LHCN-M2 (cell line): ENCODE data around the gene PRKCD. TPM values are rescaled to one million over a fixed set of nuclear protein-coding genes. Genes with fewer than 3 reads are reported as not detected.

Source experiments
- DNase-seq: peaks from one replicate; pipeline ENCODE4 v3.0.0-alpha.2; 2012; ENCODE audit warnings: low read depth
- total RNA-seq: library from RNA; depleted of rRNA; stranded (reverse); fragments of >200 nt; gene quantifications from 2 replicates; pipeline ENCODE4 v1.2.3, GENCODE V29; 2014

PRKCD gene
- total RNA-seq, 1 experiment from 2014 or later, result 8.0 TPM

DNA sequence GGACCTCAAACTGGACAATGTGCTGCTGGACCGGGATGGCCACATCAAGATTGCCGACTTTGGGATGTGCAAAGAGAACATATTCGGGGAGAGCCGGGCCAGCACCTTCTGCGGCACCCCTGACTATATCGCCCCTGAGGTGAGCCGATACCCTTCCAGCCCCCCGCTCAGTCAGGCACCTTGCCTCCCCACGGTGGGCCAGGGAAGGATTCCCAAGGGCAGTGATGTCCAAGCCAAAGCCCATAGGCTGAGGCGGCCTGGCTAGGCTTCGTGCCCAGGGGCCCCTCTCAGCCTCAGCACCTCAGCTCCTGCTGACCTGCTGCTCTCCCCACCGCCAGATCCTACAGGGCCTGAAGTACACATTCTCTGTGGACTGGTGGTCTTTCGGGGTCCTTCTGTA lies 27.7 kb downstream of the PRKCD start:
- no peak for DNase-seq

DNA sequence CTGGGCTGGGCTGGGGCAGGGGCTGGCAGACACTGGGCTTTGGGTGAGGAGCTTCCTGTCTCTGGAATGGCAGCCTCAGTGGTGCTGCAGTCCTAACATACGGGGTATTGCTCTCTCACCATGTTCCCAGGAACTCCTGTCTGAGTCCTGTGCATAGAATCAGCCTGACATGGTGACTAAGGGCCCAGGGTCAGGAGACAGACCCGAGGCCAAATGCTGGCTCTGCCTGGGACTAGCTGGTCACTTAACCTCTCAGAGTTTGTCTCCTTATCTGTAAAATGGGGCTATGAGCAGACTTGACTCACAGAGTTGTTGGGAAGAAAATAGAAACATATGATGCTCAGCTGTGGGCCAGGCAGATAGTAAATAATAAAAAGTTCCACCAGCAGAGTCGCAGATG lies 28.3 kb downstream of the PRKCD start:
- DNase-seq, result no peak

DNA sequence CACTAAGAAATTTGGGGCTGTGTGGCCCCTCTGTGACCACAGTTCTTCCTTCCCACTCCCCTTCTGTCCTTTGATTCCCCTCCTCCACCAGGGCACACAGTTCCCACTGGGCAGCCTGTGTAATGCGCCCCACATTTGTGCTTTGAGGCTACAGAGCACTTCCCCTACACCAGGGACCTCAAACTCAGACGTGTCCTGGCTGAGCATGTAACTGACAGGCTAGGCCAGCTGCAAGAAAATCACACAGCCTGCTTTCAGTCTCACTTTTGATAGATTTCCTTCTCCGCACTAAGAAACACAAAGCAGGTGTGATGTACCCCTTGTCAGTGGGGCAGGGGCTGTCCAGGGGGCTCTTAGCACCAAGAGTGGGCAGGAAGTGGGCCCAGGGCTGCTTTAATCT lies 29.6 kb downstream of the PRKCD start:
- no peak for DNase-seq

DNA sequence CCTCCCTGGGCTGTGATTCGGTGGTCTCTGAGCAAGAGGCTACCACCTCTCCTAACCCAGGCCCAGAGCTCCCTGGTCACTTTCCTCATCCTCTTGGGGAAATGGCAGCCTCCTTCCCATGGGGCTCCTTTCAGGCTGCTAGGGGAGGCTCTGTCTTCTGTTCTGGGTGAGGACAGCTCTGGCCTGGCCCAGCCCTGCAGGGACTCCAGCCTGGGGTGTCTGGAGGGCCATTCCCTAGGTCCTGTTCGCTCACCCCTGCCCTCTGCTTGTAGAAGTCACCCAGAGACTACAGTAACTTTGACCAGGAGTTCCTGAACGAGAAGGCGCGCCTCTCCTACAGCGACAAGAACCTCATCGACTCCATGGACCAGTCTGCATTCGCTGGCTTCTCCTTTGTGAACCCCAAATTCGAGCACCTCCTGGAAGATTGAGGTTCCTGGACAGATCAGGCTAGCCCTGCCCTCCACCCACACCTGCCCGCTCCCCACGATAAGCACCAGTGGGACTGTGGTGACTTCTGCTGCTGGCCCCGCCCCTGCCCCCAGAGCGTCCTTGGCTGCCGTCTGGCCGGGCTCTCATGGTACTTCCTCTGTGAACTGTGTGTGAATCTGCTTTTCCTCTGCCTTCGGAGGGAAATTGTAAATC lies 30.9 kb downstream of the PRKCD start:
- no peak for DNase-seq

DNA sequence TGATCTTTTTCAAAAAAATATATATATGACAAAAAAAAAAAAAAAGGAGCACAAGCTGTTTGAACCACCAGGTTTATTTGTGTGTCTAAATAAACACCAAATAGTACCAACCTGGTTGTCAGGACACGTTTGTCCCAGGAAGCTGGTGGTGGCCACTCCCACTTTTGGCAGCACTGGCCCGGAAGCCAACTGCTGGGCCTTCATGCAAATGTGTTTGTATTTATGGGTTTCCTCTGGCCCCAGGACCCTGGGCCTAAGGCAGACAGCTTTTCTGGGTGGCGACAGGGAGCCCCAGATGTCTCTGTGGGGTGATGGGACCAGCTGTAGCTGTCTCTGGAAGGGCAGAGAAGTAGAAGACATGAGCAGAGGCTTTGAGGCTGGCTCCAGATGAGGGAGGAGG lies 31.6 kb downstream of the PRKCD start:
- DNase-seq, result no peak

DNA sequence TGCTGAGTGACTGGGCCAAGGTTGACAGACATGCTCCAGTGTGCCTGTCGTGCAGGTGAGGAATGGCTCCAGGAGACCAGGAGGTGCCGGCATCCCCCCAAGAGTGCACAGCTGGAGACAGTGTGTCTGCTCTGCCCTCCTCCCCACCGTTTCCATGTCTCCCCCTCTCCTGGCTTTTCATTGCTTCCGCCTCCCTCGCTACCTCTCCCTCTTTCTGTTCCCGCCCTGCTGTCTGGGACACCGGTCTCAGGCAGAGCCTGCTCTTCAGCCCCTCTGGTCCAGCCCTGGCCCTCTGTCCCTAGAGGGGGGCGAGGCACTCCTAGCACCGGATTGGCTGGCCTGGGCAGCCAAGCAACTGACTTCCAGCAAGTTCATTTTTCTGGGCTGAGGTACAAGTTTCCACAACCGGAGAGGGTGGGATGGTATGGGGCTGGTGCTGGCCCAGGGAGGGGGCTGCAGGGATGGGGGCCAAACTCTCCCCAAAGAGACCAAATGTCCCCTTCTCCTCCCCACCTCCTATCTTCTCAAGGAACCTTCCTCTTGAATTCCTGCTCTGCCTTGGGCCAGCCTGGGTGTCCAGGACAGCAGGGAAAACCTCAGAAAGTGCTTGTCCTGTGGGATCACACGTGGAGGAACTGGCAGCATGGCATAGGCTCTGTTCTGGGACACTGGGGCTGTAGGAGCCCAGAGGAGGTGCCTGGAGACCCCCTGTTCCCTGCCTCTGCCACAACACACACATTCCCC lies 32.6 kb downstream of the PRKCD start:
- no peak for DNase-seq

DNA sequence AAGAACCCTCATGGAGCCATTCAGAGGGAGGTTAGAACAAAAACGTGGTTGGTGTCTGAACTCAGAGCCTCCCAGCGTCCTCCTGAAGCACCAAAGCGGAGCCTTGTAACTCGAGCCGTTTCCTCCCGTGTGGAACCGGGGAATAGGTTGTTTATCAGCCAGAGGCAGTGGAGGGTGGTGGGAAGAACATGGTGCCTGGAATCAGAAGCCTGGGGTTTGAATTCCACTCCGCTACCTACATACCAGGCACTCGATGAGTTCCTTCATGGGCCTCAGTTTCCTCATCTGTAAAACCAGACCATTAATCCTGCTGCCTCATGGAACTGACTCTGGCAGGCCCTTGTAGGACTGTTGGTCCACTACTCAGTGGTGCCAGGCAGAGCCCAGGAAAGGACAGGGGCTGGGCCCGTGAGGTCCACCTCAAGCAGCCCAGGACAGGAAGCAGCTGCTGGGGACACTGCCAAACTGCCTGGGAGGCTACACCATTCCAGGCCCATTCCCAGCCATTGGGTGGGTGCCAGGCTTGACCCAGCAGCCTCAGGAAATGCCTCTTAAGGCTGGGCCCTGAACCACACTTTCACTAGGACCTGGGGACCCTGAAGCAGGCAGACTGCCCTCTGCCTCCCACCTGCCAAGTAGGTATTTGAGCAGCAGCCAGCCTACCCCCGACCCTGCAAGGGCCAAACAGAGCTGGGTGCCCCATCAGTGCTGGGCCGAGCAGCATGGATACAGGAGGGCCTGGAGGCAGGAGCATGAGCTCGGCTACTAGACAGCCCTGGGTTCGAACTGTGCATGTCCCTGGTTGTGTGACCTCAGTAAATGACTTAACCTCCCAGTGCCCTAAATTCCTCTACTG lies 33.4 kb downstream of the PRKCD start:
- peak; percentile 47 for DNase-seq

DNA sequence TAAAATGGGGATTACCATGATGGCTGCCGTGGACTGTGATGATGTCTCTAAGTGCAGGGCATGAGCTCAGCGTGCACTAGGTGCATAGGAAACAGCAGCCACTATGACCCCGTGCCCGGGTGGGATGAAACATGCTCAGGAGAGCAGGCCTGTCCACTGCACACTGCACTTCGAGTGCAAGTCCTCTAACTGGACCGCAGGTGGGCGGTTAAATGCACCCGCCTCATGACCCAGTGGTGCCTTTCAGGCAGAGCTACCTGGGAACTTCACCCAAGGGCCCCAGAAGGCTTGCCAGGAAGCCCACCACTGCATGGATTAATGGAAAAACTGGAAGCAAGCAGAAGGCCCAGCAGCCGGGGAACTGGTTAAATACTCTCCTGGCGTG lies 34.0 kb downstream of the PRKCD start:
- DNase-seq, result no peak

DNA sequence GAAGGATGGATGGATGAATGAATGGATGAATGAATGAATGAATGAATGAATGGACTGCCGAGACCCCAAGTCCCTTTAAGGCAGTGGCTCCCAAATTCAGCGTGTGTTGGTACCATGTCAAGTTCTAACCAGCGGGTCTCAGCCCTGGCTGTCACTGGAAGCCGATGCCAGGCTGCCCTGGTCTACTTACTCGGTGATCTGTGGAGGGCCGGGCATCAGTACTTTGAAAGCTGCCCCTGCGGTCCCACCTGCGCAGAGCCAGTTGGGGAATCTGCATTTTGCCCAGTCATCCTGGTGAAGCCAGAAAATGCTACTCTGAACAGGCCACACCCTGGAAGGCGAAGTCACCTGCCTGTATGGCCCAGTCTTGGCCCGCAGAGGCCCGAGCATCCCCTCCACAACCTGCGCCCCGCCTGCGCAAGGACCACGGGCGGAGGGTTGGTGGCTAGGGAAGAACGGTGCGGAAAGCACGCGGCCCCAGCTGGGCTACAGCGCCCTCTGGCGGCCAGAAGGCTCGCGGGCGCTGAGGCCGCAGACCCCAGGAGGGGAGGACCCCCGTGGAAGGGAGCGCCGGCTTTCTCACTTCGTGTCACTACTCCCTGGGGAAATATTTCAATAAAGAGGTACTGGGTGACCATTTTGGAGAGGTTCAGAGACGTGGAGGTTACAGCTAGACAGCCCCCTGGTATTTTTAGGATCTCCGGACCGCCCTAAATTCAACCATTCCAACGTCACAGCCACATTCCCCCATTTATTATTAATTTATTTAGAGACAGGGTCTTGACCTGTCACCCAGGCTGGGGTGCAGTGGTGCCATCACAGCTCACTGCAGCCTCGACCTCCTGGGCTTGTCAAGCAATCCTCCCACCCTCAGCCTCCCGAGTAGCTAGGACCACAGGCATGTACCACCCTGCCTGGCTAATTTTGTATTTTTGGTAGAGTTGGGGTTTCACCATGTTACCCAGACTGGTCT lies 34.9 kb downstream of the PRKCD start:
- peak; percentile 17 for DNase-seq

DNA sequence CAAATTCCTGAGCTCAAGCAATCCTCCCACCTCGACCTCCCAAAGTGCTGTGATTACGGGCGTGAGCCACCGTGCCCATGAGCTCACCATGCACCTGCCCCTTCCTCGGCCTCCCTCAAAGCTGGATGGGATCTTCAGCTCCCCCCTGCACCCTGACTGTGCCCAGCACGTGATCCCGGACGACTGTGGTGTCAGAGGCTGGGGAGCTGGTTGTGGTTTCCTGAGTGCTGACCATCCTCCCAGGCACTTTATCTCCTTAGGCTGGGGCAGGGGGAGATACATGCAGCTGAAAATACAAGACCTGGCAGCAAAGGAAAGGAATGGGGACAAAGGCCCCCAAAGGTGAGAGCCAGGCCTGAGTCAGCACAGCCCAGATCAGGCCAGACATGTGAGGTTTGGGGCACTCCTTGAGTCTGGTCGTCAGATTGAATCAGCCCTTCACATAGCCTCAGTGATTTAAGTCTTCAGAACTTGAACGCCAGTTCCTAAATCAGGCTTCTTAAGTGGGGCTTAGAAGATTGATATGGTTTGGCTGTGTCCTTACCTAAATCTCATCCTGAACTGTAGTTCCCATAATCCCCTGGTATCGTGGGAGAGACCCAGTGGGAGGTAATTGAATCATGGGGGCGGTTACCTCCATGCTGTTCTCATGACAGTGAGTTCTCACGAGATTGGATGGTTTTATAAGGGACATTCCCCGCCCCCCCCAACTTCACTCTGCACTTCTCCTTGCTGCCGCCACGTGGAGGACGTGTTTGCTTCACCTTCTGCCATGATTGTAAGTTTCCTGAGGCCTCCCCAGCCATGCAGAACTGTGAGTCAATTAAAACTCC lies 35.8 kb downstream of the PRKCD start:
- DNase-seq, result peak; percentile 33

DNA sequence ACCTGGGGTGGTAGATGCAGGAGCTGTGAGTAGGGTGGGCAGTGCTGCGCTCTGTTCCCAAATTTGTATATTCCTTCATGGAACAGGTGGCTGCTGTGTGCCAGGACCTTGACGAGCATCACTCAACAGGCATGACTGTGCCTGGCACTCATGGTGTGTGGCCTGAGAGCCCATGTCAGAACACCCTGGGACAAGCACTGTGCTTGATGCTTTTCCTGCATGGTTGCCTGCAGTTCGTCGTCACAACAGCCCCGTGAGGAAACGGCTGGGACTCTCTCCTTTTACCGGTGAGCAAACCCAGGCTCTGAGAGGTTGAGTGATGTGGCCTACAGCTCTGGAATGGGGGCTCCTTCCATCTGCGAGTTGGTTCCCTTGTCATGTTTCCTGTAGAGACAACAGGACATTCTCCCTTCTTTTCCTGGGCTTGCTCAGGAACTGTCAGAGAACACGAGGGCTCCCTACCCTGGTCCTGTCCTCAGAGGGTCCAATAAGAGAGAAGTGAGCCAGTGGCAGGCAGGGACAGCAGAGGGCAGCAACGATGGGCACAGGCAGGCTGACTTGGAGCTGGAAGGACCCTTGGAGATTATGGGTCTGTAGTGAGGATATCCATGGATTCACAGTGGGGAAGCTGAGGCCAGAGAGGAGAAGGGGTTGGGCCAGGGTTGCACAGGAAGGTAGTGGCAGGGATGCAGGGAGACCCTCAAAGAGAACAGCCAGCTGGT lies 37.4 kb downstream of the PRKCD start:
- DNase-seq, result no peak

DNA sequence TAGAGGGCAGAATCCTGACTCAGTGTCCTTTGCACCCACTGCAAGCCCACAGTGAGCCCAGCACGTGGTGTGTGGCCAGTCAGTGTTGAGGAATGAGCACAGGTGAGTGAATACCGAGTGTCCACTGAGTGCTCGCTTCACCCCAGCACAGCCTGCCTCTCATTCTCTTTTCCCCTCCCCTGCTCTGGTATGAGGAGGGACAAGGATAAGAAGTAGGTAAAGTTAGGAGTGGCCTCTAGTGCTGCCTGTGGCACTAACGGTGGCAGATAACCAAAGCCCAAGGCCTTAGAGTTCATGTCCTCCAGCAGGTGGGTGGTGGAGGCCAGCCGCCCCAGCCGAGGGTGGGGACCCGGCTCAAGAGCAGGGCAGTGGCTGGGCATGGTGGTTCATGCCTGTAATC lies 38.0 kb downstream of the PRKCD start:
- no peak for DNase-seq

DNA sequence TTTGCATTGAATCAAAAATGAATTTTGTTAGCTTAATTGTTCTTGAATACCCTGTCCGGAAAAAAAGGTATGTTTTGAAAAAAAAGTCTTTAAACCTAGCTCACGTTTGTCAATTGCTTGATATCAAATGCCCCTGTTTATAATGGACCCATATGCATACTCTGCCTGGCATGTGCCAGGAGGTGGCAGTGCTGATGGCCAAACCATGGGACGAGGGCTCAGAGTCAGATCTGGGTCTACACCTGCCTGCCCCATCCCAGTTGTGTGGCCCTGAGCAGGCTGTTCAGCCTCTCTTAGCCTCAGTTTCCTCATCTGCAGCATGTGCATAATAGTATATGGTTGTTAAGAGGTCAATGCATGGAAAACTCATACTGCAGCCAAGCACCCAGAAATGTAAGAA lies 38.8 kb downstream of the PRKCD start:
- DNase-seq, result no peak

DNA sequence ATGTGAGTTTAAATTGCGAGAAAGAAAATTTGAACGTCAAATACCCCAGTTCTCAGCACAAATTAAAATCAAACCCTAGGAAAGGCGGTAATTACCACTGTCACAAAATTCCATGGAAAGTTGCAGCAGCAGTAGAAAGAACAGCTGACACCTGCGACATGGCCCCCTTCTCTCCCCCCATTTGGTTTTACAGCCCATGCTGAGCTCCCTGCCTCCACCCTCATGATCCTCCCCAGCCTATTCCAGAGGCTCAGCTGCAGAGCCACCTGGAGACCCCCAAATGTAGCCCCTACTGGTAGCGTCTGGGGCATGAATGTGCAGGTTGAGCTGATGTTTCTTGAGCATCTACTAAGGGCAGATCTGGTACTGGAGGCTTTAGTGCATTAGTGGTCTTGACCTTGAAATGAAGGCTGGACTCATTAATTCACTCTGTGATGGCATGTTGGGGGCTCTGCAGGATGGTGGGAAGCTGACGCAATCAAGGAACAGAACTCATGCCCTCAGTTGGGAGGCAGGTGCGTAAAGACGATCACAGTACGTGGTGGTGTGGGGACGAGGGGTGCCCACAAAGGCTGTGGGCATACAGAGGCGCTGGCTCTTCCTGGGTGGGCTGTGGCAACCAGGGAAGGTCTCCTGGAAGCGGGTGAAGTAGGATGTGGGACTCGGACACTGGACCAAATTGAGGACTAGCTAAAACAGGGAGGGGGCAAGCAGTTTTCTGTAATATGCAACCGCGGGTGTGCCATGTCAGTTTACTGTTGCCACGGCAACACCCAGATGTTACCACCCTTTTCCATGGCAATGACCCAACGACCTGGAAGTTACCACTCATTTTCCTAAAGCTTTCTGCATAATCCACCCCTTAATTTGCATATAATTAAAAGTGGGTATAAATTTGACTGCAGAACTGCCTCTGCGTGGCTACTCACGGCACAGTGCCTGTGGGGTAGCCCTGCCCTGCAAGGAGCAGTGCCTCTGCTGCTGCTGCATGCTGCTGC lies 39.8 kb downstream of the PRKCD start:
- DNase-seq, result no peak

DNA sequence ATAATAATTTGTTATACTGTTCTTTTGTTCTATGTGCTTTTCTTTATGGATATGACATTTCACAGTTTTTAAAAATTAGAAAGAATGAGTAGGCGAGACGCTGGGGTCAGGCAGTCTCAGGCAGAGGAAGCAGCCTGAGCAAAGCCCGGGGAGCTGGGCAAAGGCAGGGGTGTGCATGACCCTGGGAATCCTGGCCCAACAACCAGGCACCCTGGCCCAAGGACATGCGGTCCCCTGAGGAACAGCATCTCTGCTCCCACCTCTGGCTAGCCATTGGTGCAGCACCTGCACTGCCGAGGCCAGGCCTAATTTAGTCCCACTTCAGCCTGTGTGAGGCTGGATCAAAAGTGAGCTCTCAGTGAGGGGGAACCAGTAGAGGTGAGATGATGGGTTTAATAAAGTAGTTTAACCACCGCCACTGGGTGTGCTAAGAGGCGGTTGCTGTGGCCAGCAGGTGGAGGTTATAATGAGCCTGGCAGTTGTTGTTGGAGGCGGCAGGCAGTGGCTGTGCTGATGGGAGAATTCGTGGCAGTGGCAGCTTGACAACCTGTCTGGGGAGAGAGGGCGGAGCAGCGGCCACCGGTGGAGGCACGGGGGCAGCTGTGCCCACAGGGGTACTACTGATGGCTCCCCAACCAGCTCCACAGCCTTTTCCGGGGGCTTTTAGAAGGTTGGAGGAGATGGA lies 41.5 kb downstream of the PRKCD start:
- no peak for DNase-seq

DNA sequence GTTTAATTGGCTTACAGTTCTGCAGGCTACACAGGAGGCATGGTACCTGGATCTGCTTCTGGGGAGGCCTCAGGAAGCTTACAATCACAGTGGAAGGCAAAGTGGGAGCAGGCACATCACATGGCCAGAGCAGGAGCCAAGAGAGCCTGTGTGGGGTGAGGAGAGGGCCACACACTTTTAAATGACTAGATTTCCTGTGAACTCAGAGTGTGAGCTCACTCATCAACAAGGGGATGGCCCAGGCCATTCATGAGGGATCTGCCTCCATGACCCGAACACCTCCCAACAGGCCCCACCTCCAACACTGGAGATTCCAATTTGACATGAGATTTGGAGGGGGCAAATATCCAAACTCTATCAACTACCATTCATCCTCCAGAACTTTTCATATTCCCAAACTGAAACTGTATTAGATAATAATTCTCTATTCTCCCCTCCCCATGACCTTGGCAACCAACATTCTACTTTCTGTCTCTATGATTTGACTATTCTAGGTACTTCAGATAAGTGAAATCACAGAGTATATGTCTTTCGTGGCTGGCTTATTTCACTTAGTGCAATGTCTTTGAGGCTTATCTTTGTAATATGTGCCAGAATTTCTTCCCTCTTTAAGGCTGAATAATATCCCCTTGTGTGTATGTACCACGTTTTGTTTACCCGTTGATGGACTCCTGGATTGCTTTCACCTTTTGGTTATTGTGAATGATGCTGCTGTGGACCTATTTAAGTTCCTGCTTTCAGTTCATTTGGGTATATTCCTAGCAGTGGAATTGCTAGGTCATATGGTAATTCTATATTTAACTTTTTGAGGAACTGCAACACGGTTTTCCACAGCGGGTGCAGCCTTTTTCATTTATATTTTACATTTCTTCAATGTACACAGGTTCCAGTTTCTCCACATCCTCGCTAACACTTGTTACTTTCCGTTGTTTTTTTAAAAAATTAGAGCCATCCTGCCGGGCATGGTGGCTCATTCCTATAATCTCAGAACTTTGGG lies 51.0 kb downstream of the PRKCD start:
- no peak for DNase-seq

DNA sequence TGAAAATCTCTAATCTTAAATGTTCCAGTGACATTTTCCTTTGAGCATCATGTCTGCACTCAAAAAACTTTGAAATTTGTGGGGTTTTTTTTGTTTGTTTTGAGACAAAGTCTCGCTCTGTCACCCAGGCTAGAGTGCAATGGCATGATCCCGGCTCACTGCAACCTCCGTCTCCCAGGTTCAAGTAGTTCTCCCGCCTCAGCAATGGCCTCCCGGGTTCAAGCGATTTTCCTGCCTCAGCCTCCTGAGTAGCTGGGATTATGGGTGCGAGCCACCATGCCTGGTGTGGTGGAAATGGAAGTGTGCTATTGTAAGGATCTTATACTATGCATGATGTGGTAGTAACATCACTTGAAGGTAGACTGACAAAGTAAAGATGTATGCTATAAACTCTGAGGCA lies 52.3 kb downstream of the PRKCD start:
- DNase-seq, result no peak
